SU-DHL-6 (cell line): ENCODE measurements around the gene DAAM2.

Experiments used
- H2AFZ ChIP-seq: fragments of 200-600 bp; sonication (generic); 2 replicates; pipeline ENCODE4 v1.6.1; 2014; ENCODE audit warnings: low read depth, mild to moderate bottlenecking, moderate library complexity, mixed read lengths, antibody characterized with exemption, low read length; ENCODE audit not compliant: severe bottlenecking
- H3F3A ChIP-seq: fragments of 200-600 bp; shearing (Covaris generic); 2 replicates; pipeline ENCODE4 v1.6.0; 2016; ENCODE audit warnings: antibody characterized with exemption, mild to moderate bottlenecking; ENCODE audit not compliant: insufficient read depth
- H3K27ac ChIP-seq: fragments of 200-600 bp; sonication (generic); 2 replicates; pipeline ENCODE4 v1.5.1; 2016; ENCODE audit warnings: low read depth, mild to moderate bottlenecking, low read length, moderate library complexity, mixed read lengths
- H3K27me3 ChIP-seq: fragments of 200-600 bp; sonication (generic), shearing (Covaris generic); 2 replicates; pipeline ENCODE4 v1.6.0; 2014; ENCODE audit warnings: mild to moderate bottlenecking, low read length
- H3K36me3 ChIP-seq: fragments of 200-600 bp; sonication (generic); 2 replicates; pipeline ENCODE4 v1.6.1; 2014; ENCODE audit warnings: mild to moderate bottlenecking, low read length, mixed read lengths
- H3K4me2 ChIP-seq: fragments of 300-600, 200-600 bp; shearing (Covaris generic), sonication (generic); 2 replicates; pipeline ENCODE4 v1.6.0; 2014; ENCODE audit warnings: low read length, low read depth, mild to moderate bottlenecking; ENCODE audit not compliant: poor library complexity, severe bottlenecking
- H3K4me3 ChIP-seq: fragments of 200-600 bp; sonication (generic); 2 replicates; pipeline ENCODE4 v1.5.1; 2014; ENCODE audit warnings: antibody characterized with exemption, low read length, mild to moderate bottlenecking, mixed read lengths; ENCODE audit not compliant: insufficient read depth, poor library complexity, severe bottlenecking
- H3K79me2 ChIP-seq: fragments of 200-600 bp; sonication (generic); 2 replicates; pipeline ENCODE4 v1.6.1; 2014; ENCODE audit warnings: mild to moderate bottlenecking, low read length, moderate library complexity; ENCODE audit not compliant: insufficient read depth
- H3K9ac ChIP-seq: fragments of 200-600 bp; sonication (generic); 2 replicates; pipeline ENCODE4 v1.7.0; 2014; ENCODE audit warnings: mild to moderate bottlenecking, low read length
- H3K9me2 ChIP-seq: fragments of 200-600 bp; sonication (generic); replicated peaks from 2 replicates; pipeline ENCODE4 v1.6.1; 2014; ENCODE audit warnings: low read length; ENCODE audit not compliant: insufficient read depth
- H3K9me3 ChIP-seq: fragments of 200-600 bp; sonication (generic); 2 replicates; pipeline ENCODE4 v1.6.1; 2014; ENCODE audit warnings: low read length, mixed read lengths; ENCODE audit not compliant: insufficient read depth
- H4K20me1 ChIP-seq: fragments of 200-600 bp; sonication (generic); 2 replicates; pipeline ENCODE4 v1.6.1; 2014; ENCODE audit warnings: low read depth, mild to moderate bottlenecking, antibody characterized with exemption, low read length, moderate library complexity, mixed read lengths
- CTCF ChIP-seq: fragments of 200-600 bp; sonication (generic); IDR thresholded peaks from one replicate; pipeline ENCODE4 v1.5.1; 2017; ENCODE audit warnings: antibody characterized with exemption, mild to moderate bottlenecking, low read length, moderate library complexity; ENCODE audit not compliant: insufficient read depth, poor library complexity, severe bottlenecking
- EZH2phosphoT487 ChIP-seq: fragments of 200-600 bp; sonication (generic), shearing (Covaris generic); conservative IDR thresholded peaks from 2 replicates; pipeline ENCODE4 v1.6.1; 2018; ENCODE audit warnings: mild to moderate bottlenecking, antibody characterized with exemption, low read length, moderate library complexity, mixed read lengths

Gene DAAM2

GRCh38 chr6:39942903-39943580 lies 150.9 kb downstream of the DAAM2 start:
- no peak overlapping the region for H3K4me3 ChIP-seq
- H3K27me3 ChIP-seq: no peaks in the 10 kb centered on the region
- H3K9ac ChIP-seq: no peak overlapping the region
- no peak for TF ChIP-seq EZH2phosphoT487
- TF ChIP-seq CTCF: no peak
- no peaks in the 10 kb centered on the region for H3K79me2 ChIP-seq
- no peaks in the 10 kb centered on the region for H3K36me3 ChIP-seq
- H3K4me2 ChIP-seq: no peak overlapping the region
- no peak overlapping the region for H3K27ac ChIP-seq
- H2AFZ ChIP-seq: no peak overlapping the region
- H3K9me3 ChIP-seq: no peaks in the 10 kb centered on the region
- no peaks in the 10 kb centered on the region for H3F3A ChIP-seq
- H4K20me1 ChIP-seq: no peaks in the 10 kb centered on the region
- H3K9me2 ChIP-seq: no peaks in the 10 kb centered on the region

- no peak for TF ChIP-seq EZH2phosphoT487
- no peak for TF ChIP-seq CTCF
- no peak overlapping the region for H3K27ac ChIP-seq
- no peaks in the 10 kb centered on the region for H3K36me3 ChIP-seq
- no peaks in the 10 kb centered on the region for H4K20me1 ChIP-seq
- H3K79me2 ChIP-seq: no peaks in the 10 kb centered on the region
- no peak overlapping the region for H2AFZ ChIP-seq
- H3K9me2 ChIP-seq: no peaks in the 10 kb centered on the region
- no peak overlapping the region for H3K4me3 ChIP-seq
- no peaks in the 10 kb centered on the region for H3K9me3 ChIP-seq
- no peak overlapping the region for H3K4me2 ChIP-seq
- no peaks in the 10 kb centered on the region for H3K27me3 ChIP-seq
- H3K9ac ChIP-seq: no peak overlapping the region
- H3F3A ChIP-seq: no peaks in the 10 kb centered on the region
These were observed 153.4 kb downstream of the DAAM2 start for GRCh38 chr6:39945626-39946025.

GRCh38 chr6:39947611-39948068 lies 155.5 kb downstream of the DAAM2 start:
- no peaks in the 10 kb centered on the region for H3K79me2 ChIP-seq
- H3K4me2 ChIP-seq: no peak overlapping the region
- no peaks in the 10 kb centered on the region for H3K36me3 ChIP-seq
- H3K27me3 ChIP-seq: no peaks in the 10 kb centered on the region
- no peaks in the 10 kb centered on the region for H3K9me2 ChIP-seq
- H3K9ac ChIP-seq: no peak overlapping the region
- no peak overlapping the region for H3K4me3 ChIP-seq
- no peak overlapping the region for H2AFZ ChIP-seq
- H3F3A ChIP-seq: no peaks in the 10 kb centered on the region
- no peak for TF ChIP-seq EZH2phosphoT487
- TF ChIP-seq CTCF: no peak
- no peak overlapping the region for H3K27ac ChIP-seq
- no peaks in the 10 kb centered on the region for H3K9me3 ChIP-seq
- H4K20me1 ChIP-seq: no peaks in the 10 kb centered on the region
